Measurements from ENCODE around the gene HOXA1. TPM values are rescaled to one million over a fixed set of nuclear protein-coding genes. Genes with fewer than 3 reads are reported as not detected.

HOXA1 gene
- total and polyA plus RNA-seq, 2 of the 4 experiments (the other 2 are of a cell fraction), result 0.54 to 1.8 TPM

- TF ChIP-seq, protein P1, sequence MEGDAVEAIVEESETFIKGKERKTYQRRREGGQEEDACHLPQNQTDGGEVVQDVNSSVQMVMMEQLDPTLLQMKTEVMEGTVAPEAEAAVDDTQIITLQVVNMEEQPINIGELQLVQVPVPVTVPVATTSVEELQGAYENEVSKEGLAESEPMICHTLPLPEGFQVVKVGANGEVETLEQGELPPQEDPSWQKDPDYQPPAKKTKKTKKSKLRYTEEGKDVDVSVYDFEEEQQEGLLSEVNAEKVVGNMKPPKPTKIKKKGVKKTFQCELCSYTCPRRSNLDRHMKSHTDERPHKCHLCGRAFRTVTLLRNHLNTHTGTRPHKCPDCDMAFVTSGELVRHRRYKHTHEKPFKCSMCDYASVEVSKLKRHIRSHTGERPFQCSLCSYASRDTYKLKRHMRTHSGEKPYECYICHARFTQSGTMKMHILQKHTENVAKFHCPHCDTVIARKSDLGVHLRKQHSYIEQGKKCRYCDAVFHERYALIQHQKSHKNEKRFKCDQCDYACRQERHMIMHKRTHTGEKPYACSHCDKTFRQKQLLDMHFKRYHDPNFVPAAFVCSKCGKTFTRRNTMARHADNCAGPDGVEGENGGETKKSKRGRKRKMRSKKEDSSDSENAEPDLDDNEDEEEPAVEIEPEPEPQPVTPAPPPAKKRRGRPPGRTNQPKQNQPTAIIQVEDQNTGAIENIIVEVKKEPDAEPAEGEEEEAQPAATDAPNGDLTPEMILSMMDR (conservative IDR thresholded peaks at IDR 0.05; ENCODE audit: low read depth, low read length), result peak; percentile 98
- TF ChIP-seq FOS (IDR thresholded peaks at IDR 0.05; ENCODE audit: low read depth, low read length) (peak; percentile 35; the same call in 1 of the 2 replicates), POLR2A (IDR thresholded peaks at IDR 0.05; ENCODE audit: low read depth, low read length) (peak; percentile 89), MAFK (IDR thresholded peaks at IDR 0.05; ENCODE audit: low read depth, low read length) (no peak)
Measured at GRCh38 chr7:27143023-27143949, 47.5 kb upstream of the HOXA1 start, which contains the start of gene HOXA5 (continued).

Data from IMR-90 (cell line).